Measurements from ENCODE around the gene TMEM150A. TPM values are rescaled to one million over a fixed set of nuclear protein-coding genes. Genes with fewer than 3 reads are reported as not detected.

TMEM150A gene
- total and polyA plus RNA-seq, 2 of the 4 experiments (the other 2 are of a cell fraction): 4.8 to 16.3 TPM

DNA sequence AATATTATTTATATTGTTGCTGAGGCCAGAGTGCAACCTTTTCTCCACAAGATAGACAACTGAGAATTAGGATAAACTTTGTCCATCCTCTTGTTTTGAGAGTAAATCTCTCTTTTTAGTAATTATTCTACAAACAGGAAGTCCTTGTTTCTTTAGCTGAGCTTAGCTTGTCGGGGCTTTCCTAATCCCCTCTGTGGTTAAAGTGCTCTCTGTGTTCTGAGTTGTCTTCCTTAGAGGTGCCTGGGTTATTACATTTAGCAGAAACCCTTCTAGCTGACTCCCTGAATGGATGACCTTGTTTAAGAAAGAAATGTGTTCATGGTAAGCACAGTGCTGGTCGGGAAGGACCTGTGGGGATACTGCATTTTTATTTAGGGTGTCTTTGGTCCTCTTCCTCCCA lies 26.2 kb upstream of the TMEM150A start:
- POLR2A ChIA-PET (ENCODE audit: unreplicated experiment): no interaction called here
- Histone ChIP-seq H4K8ac (ENCODE audit: low read depth in 2 of 2, low read length in 2 of 2) (no peak overlapping the region), H4K5ac (ENCODE audit: low read depth, low read length) (no peak overlapping the region), H3K56ac (ENCODE audit: extremely low read depth, insufficient read depth, low read length) (no peak overlapping the region), H3K4me2 (ENCODE audit: low read depth, low read length) (no peak overlapping the region), H3K36me3 (ENCODE audit: control insufficient read depth, insufficient read depth, low read length) (peaks cover 62% of the 10 kb centered on the region), H2BK15ac (ENCODE audit: low read depth, low read length) (no peak overlapping the region), H3K4ac (ENCODE audit: low read depth, low read length) (no peak overlapping the region), H4K20me1 (ENCODE audit: insufficient read depth, low read length) (no peaks in the 10 kb centered on the region), H3K4me3 (ENCODE audit: insufficient read depth, low read depth, low read length) (no peak overlapping the region), H2BK20ac (ENCODE audit: low read depth, low read length) (no peak overlapping the region), H2BK120ac (ENCODE audit: low read depth, low read length) (no peak overlapping the region), H3K9me1 (ENCODE audit: insufficient read depth, low read length) (no peaks in the 10 kb centered on the region), H3K14ac (replicated peaks; ENCODE audit: low read depth, low read length) (no peak overlapping the region), H3K18ac (ENCODE audit: low read depth, low read length) (no peak overlapping the region), H2AK5ac (ENCODE audit: low read depth, low read length) (no peak overlapping the region), H3K27ac (ENCODE audit: insufficient read depth, low read length) (no peak overlapping the region), H3K9me3 (ENCODE audit: control insufficient read depth, insufficient read depth, low read length) (no peaks in the 10 kb centered on the region), H2AK9ac (replicated peaks; ENCODE audit: low read depth, low read length, poor library complexity) (no peak overlapping the region), H2BK5ac (ENCODE audit: low read depth, low read length, poor library complexity, severe bottlenecking) (no peak overlapping the region), H2AFZ (replicated peaks; ENCODE audit: low read length, poor library complexity) (no peak overlapping the region), H3K27me3 (ENCODE audit: control insufficient read depth, insufficient read depth, low read length) (no peaks in the 10 kb centered on the region), H4K91ac (ENCODE audit: insufficient read depth, low read depth, low read length) (no peak overlapping the region), H3K9ac (ENCODE audit: low read depth, low read length) (no peak overlapping the region), H3K79me1 (ENCODE audit: low read depth in 1 of 2, low read length in 2 of 2) (peaks cover 14 to 25% of the 10 kb centered on the region in 2 experiments), H3K23ac (ENCODE audit: low read depth, low read length) (no peak overlapping the region), H3K4me1 (ENCODE audit: control insufficient read depth, insufficient read depth, low read length) (no peaks in the 10 kb centered on the region)
- in situ Hi-C loops (cut with MboI; ENCODE audit: low sequenced_read_pairs) (no loop called here), dilution Hi-C loops (cut with HindIII; ENCODE audit: low sequenced_read_pairs, unreplicated experiment) (no loop called here), intact Hi-C loops (cut with micrococcal nuclease) (no loop called here)
- CTCF ChIA-PET: interaction anchor here (0.6 to 1.0 kb wide), 2 partner anchors 9 to 472 kb away, joined by 3 read pairs; no protein-coding TSS in a partner anchor
- DNase-seq (no peak), ATAC-seq (ENCODE audit: low read depth) (no peak)
- WGBS, 2 experiments (ENCODE audit: extremely low coverage in 2 of 2, insufficient read length in 1 of 2): 100% methylated on average over 1 of the region's 2 CpGs; no CpG with 5 or more reads in 1 of the 2 experiments
- no TSS peak for BruUV-seq (replicated peaks)
- TF ChIP-seq MAZ (IDR thresholded peaks at IDR 0.05; ENCODE audit: borderline replicate concordance, low read depth, low read length) (no peak), USF2 (IDR thresholded peaks at IDR 0.05; ENCODE audit: low read depth, low read length) (no peak), CEBPB (IDR thresholded peaks at IDR 0.05; ENCODE audit: low read depth, low read length) (no peak)

All from IMR-90 (cell line).